HG03558 (cell line): Measurements from ENCODE around the gene STX10.

Experiments used
- ATAC-seq: cut with Tn5 transposase; IDR thresholded peaks from one replicate; pipeline ENCODE4 v1.9.1; 2021; ENCODE audit warnings: moderate number of reproducible peaks; ENCODE audit not compliant: unreplicated experiment; ENCODE audit errors: extremely low read depth

The STX10 gene

DNA sequence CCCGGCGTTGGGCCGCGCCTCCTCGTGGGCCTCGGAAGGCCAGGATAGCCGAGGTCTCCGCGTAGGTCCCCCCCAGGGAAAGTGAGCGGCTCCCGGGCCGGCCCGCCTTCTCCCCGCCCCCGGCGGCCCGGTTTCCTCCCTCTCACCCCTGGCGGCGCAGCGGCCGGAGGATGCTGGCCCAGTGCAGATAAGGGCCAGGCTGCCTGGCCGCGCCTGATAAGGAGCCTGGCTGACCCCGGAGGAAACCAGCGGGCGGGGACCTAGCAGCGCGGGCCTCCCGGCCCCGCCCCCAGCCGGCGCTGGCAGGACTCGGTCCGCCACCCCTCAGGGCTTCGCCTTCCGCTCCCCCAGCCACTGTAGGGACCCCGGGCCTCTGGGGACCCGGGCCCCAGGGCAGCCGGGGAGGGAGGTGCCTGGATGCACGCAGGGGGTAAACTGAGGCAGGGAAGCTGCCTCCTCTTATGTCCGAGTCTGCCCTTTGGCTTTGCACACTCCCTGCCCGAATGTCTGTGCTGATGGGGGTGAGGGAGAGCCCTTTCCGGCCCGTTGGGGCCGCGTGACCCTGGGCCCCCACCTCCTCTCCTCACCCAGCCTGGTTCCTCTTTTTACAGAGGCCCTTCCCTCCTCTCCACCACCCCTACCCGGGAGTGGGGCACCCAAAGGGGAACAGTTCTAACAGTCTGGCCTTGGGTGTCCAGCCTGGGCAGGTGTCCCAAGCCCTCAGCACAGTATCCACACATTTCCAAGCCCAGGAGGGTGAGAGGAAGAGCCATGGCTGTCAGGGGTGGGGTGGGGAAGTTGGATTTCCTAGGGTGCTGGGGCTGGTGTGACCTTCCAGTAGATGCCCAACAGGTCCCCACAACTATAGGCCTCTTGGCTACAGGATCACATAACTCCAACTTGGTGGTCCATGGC lies 47.3 kb downstream of the STX10 start, which contains the start of gene LYL1:
Gene LYL1, minus strand, starts transcription at position 193 of the 915 bp plus-strand sequence. CDS start 1,687 bp downstream, outside the sequence.
- no peak for ATAC-seq

DNA sequence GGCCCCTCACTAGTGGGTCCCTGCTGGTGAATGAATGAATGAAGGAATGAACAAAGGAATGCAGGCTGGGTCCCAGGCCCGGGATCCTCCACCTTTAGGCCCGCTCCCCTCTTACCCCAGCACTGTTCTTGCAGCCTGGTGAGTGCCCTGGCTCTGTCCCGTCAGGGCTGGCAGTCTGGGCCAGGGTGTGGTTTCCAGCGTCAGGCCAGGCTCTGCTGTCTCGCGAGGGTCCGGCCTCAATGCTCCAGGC lies 47.8 kb downstream of the STX10 start:
- ATAC-seq, result no peak

DNA sequence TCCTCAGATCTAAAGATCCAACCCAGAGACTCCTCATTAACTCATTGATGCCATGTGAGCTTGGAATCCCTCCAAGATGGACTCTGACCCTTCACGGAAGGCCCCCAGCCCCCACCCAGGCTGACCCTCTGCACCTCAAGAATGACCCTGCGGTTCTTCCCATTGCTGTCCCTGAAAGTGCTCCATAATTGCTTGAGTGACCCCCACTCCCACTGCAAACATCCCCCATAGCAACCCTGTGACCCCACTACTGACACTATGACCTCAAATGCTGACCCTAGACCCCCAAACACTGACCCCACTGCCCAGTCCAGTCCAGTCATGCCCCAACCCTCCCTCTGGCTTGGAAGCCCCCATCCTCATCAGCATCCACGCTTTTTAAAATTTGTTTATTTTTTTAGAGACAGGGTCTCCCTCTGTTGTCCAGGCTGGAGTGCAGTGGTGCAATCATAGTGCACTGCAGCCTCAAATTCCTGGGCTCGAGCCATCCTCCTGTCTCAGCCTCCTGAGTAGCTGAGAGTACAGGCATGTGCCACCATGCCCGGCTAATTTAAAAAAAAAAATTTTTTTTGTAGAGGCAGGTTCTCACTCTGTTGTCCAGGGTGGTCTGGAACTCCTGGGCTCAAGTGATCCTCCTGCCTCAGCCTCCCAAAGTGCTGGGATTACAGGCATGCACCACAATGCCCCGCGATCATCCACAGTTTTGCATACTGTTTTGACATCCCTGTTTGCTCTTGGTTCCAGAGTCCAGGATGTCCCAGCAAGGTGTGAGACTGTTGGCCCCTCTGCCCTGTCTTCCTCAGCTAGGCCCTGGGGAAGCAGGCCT lies 48.4 kb downstream of the STX10 start:
- ATAC-seq, result no peak

DNA sequence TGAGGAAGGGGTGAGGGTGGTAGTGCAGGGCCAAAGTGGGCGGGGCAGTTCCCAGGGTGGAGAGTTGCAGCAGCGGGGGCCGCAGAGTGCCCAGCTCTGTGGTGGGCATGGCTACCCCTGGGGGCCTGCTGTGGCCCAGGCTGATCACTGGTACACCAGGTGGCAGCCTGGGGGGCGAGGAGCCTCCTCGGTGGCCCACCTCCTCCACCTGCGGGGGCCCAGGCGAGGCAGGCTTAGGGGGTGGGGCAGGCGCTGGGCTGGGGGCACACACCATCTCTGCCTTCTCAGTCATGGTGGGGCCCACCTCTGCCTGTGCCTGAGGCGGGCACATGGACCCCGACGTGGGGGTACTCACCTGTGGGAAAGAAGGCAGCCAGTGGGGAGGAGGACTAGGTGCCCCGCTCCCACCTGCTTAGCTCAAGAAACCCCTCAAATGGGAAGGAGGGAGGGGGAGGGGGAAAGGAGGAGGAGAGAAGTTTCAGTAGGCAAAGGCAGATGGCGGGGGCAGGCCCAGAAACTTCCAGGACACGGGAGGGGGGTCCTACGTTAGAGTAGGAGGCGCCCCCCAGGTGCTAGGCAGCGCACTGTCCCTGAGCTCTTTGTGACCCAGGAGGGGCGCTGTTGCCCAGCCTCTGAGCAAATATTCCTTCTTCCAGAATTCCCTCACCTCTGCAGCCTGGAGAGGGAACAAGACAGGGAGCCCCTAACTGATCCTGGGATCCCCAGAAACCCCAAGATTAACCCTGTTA lies 49.2 kb downstream of the STX10 start:
- no peak for ATAC-seq

DNA sequence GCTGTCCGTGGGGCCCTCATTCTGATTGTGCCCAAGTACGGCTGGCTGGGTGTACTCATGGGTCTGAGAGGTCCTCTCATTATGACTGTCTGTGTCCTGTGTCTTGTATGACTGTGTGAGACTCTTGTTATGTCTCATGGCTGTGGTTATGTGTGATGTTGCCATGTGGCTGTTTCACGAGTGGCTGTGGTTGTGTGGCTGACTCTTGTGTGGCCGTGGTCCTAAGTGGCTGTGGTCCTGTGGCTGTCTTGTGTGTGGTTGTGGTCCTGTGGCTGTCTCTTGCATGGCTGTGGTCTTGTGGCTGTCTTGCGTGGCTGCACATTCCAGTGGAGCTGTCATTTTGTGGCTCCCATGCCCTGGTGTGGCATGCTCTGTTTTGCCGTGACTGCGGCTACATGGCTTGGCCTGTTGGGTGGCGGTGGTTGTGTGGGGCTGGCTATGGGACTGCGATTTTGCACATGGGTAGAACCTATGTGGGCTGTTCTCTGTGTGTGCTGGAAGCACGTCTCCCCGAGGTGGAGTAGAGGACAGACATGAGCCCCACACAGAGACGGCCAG lies 50.1 kb downstream of the STX10 start:
- no peak for ATAC-seq

DNA sequence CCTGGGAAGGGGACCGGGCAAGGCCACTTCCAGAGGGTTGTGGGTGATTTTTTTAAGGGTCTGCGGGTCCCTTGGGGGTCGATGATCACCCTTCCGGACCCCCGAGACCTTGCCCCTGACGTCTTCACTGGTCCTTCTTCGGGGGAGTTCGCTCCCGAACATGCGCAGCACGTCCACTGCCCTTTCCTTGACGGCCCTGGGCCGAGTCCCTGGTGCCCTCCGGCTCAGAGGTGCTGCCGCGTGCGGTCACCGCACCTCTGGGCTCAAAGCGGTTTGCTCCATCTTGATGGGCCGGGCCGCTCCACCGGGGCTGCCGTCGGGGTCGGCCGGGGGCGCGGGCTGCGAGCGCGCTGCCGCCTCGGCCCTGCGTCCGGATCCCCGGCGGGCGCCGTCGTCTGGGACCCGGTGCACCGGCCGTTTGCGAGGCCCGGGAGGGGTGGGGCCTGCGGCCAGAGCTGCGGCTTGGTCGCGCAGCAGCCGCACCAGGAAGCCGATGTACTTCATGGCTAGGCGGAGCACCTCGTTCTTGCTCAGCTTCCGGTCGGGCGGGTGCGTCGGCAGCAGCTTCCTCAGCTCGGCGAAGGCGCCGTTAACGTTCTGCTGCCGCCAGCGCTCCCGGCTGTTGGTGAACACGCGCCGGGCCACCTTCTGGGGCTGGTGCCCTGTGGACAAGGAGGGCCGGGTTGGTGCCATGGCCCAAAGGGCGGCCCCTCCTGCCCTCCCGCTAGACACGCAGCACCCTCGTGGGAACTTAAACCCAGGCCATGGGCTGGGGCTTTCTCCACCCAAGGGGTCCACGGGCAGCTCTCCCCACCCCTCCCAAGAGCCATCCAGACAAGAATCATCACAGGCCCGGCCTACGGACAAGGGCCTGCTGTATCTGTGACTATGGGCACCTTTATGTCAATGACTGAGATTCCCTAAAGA lies 50.8 kb downstream of the STX10 start:
- no peak for ATAC-seq

DNA sequence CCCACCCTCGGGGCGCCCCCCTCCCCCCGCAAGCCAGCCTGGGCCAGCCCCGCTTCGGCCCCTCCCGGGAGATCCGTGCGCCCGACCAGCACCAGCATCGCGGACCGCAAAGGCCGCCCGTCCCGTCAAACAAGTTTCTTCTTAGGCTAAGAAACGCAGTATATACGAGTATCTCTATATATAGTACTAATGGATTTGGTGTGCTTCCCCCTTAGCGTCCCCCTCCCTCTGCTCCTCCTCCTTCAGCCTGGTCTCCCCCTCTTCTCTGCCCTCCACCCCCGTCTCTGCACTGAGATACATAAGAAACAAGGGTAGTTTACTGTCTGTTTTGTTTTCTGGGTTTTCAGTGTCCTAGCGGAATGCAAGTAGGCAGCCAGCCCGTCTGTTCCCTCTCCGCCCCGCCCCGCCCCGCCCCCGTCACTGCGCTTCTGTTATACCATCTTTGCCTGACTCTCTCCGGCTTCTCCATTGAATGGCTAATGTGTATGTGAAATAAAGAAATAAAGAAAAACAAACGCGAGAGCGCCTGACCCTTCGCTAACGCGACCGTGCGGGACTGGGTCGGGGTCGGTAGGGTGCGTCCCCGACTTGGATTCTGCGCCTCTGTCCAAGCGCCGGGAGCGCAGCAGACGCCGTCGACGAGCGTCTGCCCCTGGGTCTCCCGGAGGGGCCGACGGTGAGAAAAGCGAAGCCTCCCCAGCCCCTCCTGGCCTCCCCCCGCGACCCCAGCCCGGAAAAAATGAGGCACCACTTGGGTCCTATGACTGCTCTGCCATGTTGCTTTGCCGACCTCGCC lies 51.7 kb downstream of the STX10 start:
- ATAC-seq, result no peak

DNA sequence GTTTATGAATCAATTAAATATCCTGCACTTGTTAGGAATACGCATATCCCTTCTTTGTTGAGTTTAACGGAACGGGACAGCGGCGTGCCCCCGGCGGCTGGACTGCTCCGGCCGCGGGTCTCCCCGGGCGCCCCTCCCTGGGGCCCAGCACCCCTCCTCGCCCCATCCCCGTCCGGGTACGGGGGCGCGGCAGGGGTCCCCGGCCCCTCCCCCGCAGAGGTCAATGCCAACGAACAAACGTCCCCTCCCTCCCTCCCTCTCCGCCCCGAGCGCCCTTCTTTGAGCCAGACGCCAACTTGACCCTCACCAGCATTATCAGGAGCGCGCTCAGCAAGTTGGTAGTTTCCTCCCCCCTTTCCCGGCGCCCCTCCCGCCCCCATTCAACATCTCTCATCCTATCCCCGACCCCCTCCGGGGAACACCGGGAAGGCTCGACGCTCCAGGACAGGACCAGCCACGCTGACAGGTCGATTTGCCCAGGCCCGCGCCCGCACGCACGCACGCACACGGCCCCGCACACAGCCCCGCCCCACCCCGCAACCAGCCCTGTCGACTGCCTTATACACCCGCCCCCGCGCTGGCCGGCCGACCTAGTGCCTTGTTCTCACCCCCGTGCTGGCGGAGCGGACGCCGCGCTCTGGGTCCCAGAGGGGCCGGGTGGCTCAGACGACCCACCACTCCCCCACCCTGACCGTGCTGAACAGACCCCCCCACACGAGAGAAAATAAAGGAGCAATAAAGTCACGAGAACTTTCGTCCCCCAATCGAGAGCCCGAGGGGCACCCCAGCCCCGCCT lies 52.5 kb downstream of the STX10 start:
- ATAC-seq, result no peak

DNA sequence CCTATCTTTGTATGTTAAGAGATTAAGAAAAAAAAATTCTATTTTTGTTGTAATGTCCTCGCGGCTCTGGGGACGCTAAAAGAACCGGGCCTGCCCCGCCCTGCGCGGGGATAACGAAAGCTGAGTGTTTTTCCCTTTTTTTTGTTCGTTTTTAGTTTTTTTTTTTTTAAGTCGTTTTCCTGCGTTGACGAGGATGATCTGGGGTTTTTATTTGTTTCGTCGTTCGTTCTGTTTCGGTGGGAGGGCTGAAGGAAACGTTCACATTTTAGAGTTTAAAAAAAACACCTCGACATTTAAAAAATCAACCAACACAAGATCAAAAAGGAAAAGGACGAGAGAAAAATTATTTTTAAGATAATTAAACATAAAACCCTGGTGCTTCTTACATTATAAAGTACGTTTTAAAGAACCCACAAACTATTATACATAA lies 53.1 kb downstream of the STX10 start:
- no peak for ATAC-seq

DNA sequence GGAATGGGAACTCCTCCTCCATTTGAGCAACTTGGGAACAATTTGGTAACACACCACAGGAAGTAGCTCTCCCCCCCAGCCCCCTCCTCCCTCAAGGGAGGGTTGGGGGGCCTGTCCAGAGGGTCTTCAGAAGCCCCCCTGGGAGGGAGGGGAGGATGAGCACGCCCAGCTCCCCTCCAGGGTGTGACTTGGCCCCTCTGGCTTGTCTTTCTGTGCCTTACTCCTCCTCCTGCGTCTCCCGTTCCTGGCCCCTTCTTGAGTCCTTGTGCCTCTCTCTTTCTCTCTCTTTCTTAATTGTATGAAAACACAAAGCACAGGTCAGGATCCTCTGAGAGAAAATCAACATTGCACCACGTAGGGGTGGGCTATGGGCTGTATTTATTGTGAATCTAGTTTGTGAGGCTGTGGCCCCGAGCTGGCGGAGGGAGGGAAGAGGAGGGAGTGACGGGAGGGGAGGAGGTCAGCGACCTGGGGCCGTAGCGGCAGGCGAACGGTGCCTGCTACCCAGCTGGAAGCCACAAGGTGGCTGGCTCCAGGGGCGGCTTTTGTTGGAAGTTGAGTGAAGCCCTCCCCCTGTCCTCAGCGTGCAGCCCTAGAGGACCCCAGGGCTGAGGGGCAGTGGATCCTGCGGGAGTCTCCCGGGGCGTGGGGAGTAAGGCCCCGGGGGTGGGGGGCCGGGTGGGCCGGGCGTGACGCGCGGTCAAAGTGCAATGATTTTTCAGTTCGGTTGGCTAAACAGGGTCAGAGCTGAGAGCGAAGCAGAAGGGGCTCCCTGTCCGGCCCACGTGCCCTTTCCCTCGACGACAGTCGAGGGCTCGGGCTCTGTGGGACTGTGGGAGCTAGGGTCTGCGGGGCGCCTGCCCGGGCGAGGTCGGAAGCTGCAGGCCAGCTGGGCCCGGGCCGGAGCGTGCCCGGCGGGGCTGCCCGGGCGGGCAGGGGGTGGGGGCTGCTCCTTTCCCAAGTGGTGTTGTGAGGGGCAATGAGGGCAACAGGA lies 53.9 kb downstream of the STX10 start:
- no peak for ATAC-seq

DNA sequence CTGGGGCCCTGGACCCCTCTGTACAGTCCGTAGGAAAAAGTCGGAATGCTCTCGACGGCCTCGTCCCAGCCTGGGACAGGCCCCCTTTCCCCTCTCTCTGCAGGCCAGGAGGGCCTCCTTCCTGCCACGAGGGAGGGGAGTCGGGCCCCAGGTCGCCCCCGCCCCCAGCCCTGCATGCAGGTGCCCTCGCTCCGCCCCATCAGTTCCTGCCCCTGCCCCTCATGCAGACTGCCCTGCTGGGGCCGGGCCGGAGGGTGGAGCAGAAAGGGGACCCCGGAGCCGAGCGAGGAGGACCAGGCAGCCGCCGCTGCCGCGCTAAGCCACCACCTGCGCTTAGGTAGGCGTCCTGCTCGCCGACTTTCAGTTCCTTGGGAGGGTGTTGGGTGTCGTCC lies 54.8 kb downstream of the STX10 start:
- no peak for ATAC-seq

DNA sequence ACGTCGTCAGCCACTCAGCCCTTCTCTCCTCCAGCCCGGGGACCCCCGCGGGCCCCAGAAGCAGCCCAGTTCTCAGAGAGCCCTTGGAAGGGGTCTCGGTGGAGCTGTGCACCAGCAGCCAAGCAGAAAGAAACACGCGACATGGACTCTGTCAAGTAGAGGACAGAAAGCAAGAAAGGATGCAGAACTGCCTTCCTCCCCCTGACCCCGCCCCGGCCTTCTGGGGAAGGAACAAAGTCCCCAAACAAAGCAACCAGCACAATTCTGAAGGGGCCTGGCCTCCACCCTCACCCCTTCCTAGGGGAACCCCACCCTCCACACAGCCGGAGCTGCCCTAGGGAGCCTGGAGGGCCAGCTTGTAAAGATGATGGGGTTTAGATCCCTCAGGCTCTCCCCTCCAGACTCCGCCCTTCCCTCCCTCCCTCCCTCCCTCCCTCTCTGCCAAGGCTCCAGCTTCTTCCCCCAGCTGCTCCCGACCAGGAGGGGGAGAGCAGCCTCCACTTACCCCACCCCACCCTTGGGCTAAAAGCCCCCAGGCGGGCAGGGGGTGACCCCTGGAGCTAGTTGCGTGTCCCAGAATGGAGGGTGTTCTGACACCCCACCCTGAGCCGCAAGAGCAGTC lies 55.3 kb downstream of the STX10 start:
- ATAC-seq, result no peak

DNA sequence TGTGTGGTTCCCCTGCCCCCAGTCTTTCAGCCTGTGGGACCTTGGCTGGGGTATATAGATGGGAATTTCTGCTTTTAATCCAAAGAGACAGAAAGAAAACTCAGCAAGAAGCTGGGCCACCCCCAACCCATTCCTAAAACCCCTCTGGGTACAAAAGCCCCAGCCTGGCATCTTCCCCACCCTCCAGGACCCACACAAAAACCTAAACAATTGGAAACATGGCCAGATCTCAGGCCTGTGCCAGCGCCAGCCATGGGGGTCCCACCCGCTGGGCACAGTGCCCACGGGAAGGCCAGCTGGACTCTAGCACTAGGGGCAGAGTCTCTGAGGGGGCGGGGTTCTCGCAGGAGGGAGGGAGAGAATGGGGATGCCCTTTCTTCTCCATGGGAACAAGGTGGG lies 56.1 kb downstream of the STX10 start:
- ATAC-seq, result no peak
